ENCODE results near the gene MED27. TPM values are rescaled to one million over a fixed set of nuclear protein-coding genes. Genes with fewer than 3 reads are reported as not detected.

The MED27 gene
- total RNA-seq, 1 donor from 2014 or later: 25.1 TPM

GRCh38 chr9:132004323-132004722, 75.3 kb downstream of the MED27 start:
- Mint-ChIP-seq H3K4me1 (ENCODE audit: low read depth) (peaks cover 15% of the 10 kb centered on the region), H3K27ac (no peak overlapping the region), H3K36me3 (ENCODE audit: insufficient read depth) (peaks cover 12% of the 10 kb centered on the region), H3K9me3 (ENCODE audit: low read depth) (peaks cover 5% of the 10 kb centered on the region), H3K4me3 (ENCODE audit: low read depth) (no peak overlapping the region), H3K27me3 (peaks cover 3% of the 10 kb centered on the region)
- TF ChIP-seq CTCF (IDR thresholded peaks at IDR 0.05; ENCODE audit: unreplicated experiment): no peak
- DNase-seq (ENCODE audit: low spot score, unreplicated experiment): no peak

- Mint-ChIP-seq H3K27ac (no peak overlapping the region), H3K4me1 (ENCODE audit: low read depth) (peaks cover 11% of the 10 kb centered on the region), H3K36me3 (ENCODE audit: insufficient read depth) (peaks cover 12% of the 10 kb centered on the region), H3K27me3 (peaks cover 3% of the 10 kb centered on the region), H3K9me3 (ENCODE audit: low read depth) (peaks cover 5% of the 10 kb centered on the region), H3K4me3 (ENCODE audit: low read depth) (no peak overlapping the region)
- DNase-seq (ENCODE audit: low spot score, unreplicated experiment): no peak
- TF ChIP-seq CTCF (IDR thresholded peaks at IDR 0.05; ENCODE audit: unreplicated experiment): no peak
Measured at GRCh38 chr9:132003896-132004295, 75.8 kb downstream of the MED27 start.

GRCh38 chr9:132003319-132003704, 76.4 kb downstream of the MED27 start:
- no peak for DNase-seq (ENCODE audit: low spot score, unreplicated experiment)
- Mint-ChIP-seq H3K9me3 (ENCODE audit: low read depth) (peaks cover 5% of the 10 kb centered on the region), H3K36me3 (ENCODE audit: insufficient read depth) (peaks cover 12% of the 10 kb centered on the region), H3K4me1 (ENCODE audit: low read depth) (peaks cover 5% of the 10 kb centered on the region), H3K27me3 (peaks cover 3% of the 10 kb centered on the region), H3K4me3 (ENCODE audit: low read depth) (no peak overlapping the region), H3K27ac (no peak overlapping the region)
- TF ChIP-seq CTCF (IDR thresholded peaks at IDR 0.05; ENCODE audit: unreplicated experiment): no peak

DNA sequence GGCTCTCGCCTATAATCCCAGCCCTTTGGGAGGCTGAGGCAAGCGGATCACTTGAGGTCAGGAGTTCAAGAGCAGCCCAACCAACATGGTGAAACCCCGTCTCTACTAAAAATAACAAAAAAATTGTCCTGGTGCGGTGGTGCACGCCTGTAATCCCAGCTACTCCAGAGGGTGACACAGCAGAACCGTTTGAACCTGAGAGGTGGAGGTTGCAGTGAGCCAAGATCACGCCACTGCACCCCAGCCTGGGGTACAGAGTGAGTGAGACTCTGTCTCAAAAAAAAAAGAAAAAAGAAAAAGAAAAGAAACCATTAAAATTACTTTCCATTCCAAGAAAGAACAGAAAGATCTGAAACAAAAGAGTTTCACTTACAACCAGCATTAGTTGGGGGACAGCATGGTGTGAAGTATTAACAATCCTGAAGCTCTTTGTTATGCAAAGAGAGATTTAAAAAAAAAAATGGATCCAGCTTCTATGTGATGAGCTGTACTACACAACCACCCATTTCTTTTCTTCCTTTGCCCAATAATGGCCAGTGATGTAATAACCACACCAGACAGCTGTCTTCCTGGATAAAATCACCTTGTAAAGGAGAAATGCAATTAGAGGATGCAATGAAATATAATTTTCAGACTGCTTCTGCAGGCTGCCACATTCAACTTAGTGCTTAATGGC, 76.9 kb downstream of the MED27 start:
- Mint-ChIP-seq H3K4me1 (ENCODE audit: low read depth) (peaks cover 4% of the 10 kb centered on the region), H3K27me3 (peaks cover 3% of the 10 kb centered on the region), H3K9me3 (ENCODE audit: low read depth) (peaks cover 5% of the 10 kb centered on the region), H3K36me3 (ENCODE audit: insufficient read depth) (peaks cover 12% of the 10 kb centered on the region), H3K4me3 (ENCODE audit: low read depth) (no peak overlapping the region), H3K27ac (no peak overlapping the region)
- no peak for TF ChIP-seq CTCF (IDR thresholded peaks at IDR 0.05; ENCODE audit: unreplicated experiment)
- no peak for DNase-seq (ENCODE audit: low spot score, unreplicated experiment)

- H3K4me3 Mint-ChIP-seq (ENCODE audit: low read depth): no peak overlapping the region
- H3K9me3 Mint-ChIP-seq (ENCODE audit: low read depth): peaks cover 5% of the 10 kb centered on the region
- no peaks in the 10 kb centered on the region for H3K27me3 Mint-ChIP-seq
- H3K4me1 Mint-ChIP-seq (ENCODE audit: low read depth): no peaks in the 10 kb centered on the region
- no peak for TF ChIP-seq CTCF (IDR thresholded peaks at IDR 0.05; ENCODE audit: unreplicated experiment)
- no peak for DNase-seq (ENCODE audit: low spot score, unreplicated experiment)
- H3K36me3 Mint-ChIP-seq (ENCODE audit: insufficient read depth): peaks cover 13% of the 10 kb centered on the region
- no peak overlapping the region for H3K27ac Mint-ChIP-seq
Measured at GRCh38 chr9:132001567-132001966, 78.1 kb downstream of the MED27 start.

All from progenitor cell of endocrine pancreas (in vitro differentiated cells).